Left lobe of liver (tissue), 2 donors: ENCODE measurements around the gene DDX31. TPM values are rescaled to one million over a fixed set of nuclear protein-coding genes. Genes with fewer than 3 reads are reported as not detected.

Source experiments
- ATAC-seq: fragments of 200-7000 bp; cut with Tn5 transposase; one replicate; pipeline ENCODE4 v1.9.1; 2020; ENCODE audit warnings: mild to moderate bottlenecking, moderate library complexity
- DNase-seq: peaks from one replicate; pipeline ENCODE4 v3.0.0-alpha.2; 2020; ENCODE audit warnings: low spot score
- total RNA-seq: library from RNA; stranded (reverse); gene quantifications from one replicate; pipeline ENCODE4 v1.2.1, GENCODE V29; 2021
- donor health status: DM: no; HTN: no; CAD: no; lungs with moderate emphysema.
- donor health status: DM: no; HTN: yes; CAD: no.

The DDX31 gene
- total RNA-seq, 1 donor from 2014 or later, result 7.7 TPM

GRCh38 chr9:132600326-132600984 lies 69.3 kb downstream of the DDX31 start:
- no peak for ATAC-seq
- DNase-seq, result no peak

GRCh38 chr9:132597073-132597775 lies 72.6 kb downstream of the DDX31 start:
- no peak for ATAC-seq
- no peak for DNase-seq

GRCh38 chr9:132596200-132596599 lies 73.6 kb downstream of the DDX31 start:
- ATAC-seq, result no peak
- no peak for DNase-seq

GRCh38 chr9:132595319-132595718 lies 74.5 kb downstream of the DDX31 start:
- ATAC-seq (no peak), DNase-seq (no peak)

- DNase-seq (no peak), ATAC-seq (no peak)
Measured at GRCh38 chr9:132594412-132594811, 75.4 kb downstream of the DDX31 start.

GRCh38 chr9:132592451-132592850 lies 77.3 kb downstream of the DDX31 start:
- DNase-seq (no peak), ATAC-seq (no peak)

GRCh38 chr9:132591751-132592314 lies 78.0 kb downstream of the DDX31 start:
- no peak for ATAC-seq
- DNase-seq, result no peak

GRCh38 chr9:132591244-132591643 lies 78.5 kb downstream of the DDX31 start:
- ATAC-seq, result no peak

GRCh38 chr9:132590318-132591182 lies 79.2 kb downstream of the DDX31 start:
- DNase-seq, result no peak

More at GRCh38 chr9:132591244-132591643, 78.5 kb downstream of the DDX31 start:
- no peak for DNase-seq

GRCh38 chr9:132590037-132590317 lies 79.8 kb downstream of the DDX31 start:
- ATAC-seq, result no peak
- no peak for DNase-seq

More at GRCh38 chr9:132590318-132591182, 79.2 kb downstream of the DDX31 start:
- ATAC-seq, result no peak

GRCh38 chr9:132589148-132590036 lies 80.4 kb downstream of the DDX31 start:
- DNase-seq (no peak), ATAC-seq (peak; percentile 19)

GRCh38 chr9:132588501-132589147 lies 81.2 kb downstream of the DDX31 start:
- ATAC-seq (no peak), DNase-seq (no peak)

GRCh38 chr9:132588098-132588497 lies 81.7 kb downstream of the DDX31 start:
- DNase-seq (no peak), ATAC-seq (no peak)

GRCh38 chr9:132587592-132587955 lies 82.2 kb downstream of the DDX31 start:
- ATAC-seq (no peak), DNase-seq (no peak)

GRCh38 chr9:132586830-132587591 lies 82.8 kb downstream of the DDX31 start:
- no peak for DNase-seq
- ATAC-seq, result no peak

GRCh38 chr9:132585954-132586829 lies 83.6 kb downstream of the DDX31 start:
- no peak for DNase-seq
- ATAC-seq, result no peak

- DNase-seq (no peak), ATAC-seq (no peak)
Measured at GRCh38 chr9:132584601-132585560, 84.9 kb downstream of the DDX31 start.
